Esophagus muscularis mucosa (tissue), 3 donors: ENCODE measurements around the gene SMIM15.
"Not testable (repeated sequence)": the region's sequence is repeated elsewhere in the genome, so short reads cannot be mapped to it uniquely, and the experiment has no call there.

Experiments used
- POLR2AphosphoS5 ChIP-seq, 2 donors: sonication (generic); formaldehyde crosslinking; IDR thresholded peaks; one replicate each; pipeline ENCODE4 v1.6.1; 2017; ENCODE audit warnings: antibody characterized with exemption in 2 of 2
- TF ChIP-seq, protein P1 (sequence below), 3 experiments: fragments of 200-600 bp in 2 of 3; fragments of 450-650 bp in 1 of 3; sonication (generic) in 2 of 3; IDR thresholded peaks; one replicate each; pipeline ENCODE4 v1.5.1; 2017 to 2019; ENCODE audit warnings: antibody characterized with exemption in 3 of 3, mild to moderate bottlenecking in 2 of 3, moderate library complexity in 1 of 3

DNA sequence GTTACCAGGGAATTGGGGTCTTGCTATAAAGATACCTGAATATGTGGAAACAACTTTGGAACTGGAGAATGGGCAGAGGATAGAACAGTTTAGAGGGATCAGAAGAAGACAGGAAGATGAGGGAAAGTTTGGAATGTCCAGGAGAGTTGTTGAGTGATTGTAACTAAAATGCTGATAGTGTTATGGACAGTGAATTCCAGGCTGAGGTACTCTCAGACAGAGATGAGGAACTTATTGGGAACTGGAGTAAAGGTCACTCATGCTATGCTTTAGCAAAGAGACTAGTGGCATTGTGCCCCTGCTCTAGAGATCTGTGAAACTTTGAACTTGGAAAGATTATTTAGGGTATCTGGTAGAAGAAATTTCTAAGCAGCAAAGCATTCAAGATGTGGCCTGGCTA, 25.1 kb upstream of the SMIM15 start:
- TF ChIP-seq, protein P1, sequence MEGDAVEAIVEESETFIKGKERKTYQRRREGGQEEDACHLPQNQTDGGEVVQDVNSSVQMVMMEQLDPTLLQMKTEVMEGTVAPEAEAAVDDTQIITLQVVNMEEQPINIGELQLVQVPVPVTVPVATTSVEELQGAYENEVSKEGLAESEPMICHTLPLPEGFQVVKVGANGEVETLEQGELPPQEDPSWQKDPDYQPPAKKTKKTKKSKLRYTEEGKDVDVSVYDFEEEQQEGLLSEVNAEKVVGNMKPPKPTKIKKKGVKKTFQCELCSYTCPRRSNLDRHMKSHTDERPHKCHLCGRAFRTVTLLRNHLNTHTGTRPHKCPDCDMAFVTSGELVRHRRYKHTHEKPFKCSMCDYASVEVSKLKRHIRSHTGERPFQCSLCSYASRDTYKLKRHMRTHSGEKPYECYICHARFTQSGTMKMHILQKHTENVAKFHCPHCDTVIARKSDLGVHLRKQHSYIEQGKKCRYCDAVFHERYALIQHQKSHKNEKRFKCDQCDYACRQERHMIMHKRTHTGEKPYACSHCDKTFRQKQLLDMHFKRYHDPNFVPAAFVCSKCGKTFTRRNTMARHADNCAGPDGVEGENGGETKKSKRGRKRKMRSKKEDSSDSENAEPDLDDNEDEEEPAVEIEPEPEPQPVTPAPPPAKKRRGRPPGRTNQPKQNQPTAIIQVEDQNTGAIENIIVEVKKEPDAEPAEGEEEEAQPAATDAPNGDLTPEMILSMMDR (IDR thresholded peaks at IDR 0.05) = not testable (repeated sequence)
- not testable (repeated sequence) for TF ChIP-seq POLR2AphosphoS5 (IDR thresholded peaks at IDR 0.05)
